GM12874 (cell line): ENCODE data around the gene C2orf72.

Source experiments
- CTCF ChIP-seq: IDR thresholded peaks from 2 replicates; pipeline ENCODE4 v1.5.1; 2011; ENCODE audit warnings: low read depth, mild to moderate bottlenecking, control low read depth, low read length, moderate library complexity; ENCODE audit not compliant: insufficient read depth

Gene C2orf72

DNA sequence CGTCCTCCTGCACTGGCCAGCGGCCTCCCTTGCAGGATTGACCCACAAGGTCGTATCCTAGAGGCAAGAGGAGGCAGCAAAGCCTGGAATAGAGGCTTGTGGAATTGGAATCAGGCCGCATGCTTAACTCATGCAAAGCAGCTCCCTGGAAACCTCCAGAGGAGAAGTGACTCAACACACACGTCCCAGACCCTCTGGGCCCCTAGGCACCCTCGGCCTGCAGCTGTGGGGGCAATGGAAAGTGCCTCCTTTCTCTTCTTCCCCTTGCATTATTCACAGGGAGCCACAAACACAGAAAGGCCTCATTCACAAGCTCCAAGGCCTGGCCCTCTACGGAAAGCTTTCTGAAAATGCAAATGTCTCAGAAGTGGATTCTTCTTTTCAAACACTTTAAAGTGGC is 21.8 kb upstream of the C2orf72 start:
- no peak for TF ChIP-seq CTCF

GRCh38 chr2:231015926-231016325 is 21.4 kb upstream of the C2orf72 start:
- no peak for TF ChIP-seq CTCF

GRCh38 chr2:231016566-231017230 is 20.6 kb upstream of the C2orf72 start:
- TF ChIP-seq CTCF = no peak

DNA sequence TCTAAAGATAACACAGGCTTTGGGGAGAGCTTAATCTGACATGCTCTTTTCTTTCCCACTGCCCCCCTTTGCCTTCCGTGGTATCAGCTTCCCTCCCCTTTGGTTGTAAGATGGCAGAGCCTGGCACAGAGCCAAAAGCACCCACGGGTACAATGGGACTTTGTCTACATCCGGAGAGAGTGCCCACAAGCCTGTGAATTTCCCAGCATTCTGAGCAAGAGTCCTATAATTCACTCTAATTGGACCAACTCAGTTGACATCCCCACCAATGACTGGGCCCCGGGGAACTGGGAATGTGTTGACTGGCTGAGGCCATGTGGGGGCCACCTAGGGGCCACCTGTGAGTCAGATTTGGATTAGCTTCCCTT is 20.1 kb upstream of the C2orf72 start:
- no peak for TF ChIP-seq CTCF

GRCh38 chr2:231018184-231018583 is 19.1 kb upstream of the C2orf72 start:
- TF ChIP-seq CTCF = no peak

DNA sequence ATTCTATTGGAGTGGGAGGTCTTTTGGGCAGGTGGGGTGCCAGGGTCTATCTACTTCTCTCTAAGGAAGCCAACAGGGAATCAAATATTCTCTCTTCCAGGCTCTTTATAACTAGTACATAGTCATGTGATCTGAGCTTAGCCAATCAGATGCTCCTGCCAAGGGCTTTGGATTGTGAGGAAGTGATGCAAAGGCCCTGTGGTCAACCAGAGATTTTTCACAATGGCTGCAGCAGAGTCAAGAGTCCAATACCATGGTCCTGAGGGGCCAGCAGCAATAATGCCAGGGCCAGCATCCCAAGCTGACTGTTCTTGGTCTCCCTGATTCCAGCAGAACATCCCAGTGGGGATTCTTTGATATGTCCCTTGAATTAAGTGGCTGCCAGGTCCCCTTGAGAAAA is 8.4 kb upstream of the C2orf72 start:
- no peak for TF ChIP-seq CTCF

- TF ChIP-seq CTCF = no peak
Observed at GRCh38 chr2:231029563-231029962, 7.8 kb upstream of the C2orf72 start.
